Right lobe of liver (tissue), 6 donors: ENCODE data around the gene TECR. TPM values are rescaled to one million over a fixed set of nuclear protein-coding genes. Genes with fewer than 3 reads are reported as not detected.
A peak's percentile ranks its signal among the peaks of the same experiment; 100 is the strongest.

ENCODE experiments used
- ATAC-seq, 4 donors: fragments of 200-7000 bp; cut with Tn5 transposase; one replicate each; pipeline ENCODE4 v1.9.1; 2020; ENCODE audit warnings: mild to moderate bottlenecking in 4 of 4, moderate library complexity in 4 of 4
- DNase-seq, 3 donors: peaks; one replicate each; pipeline ENCODE4 v3.0.0-alpha.2; 2020
- H3K27ac ChIP-seq, 3 donors: fragments of 200-600 bp; one replicate each; pipeline ENCODE4 v1.8.0; 2022
- H3K27me3 ChIP-seq, 2 donors: fragments of 200-600 bp; one replicate each; pipeline ENCODE4 v1.8.0; 2022
- H3K36me3 ChIP-seq, 4 donors: fragments of 200-600 bp; sonication (generic) in 1 of 4; one replicate each; pipeline versions ENCODE4 v1.5.1 to v1.8.0; 2017 to 2022; ENCODE audit warnings: control low read depth in 1 of 4
- H3K4me1 ChIP-seq, 4 donors: fragments of 200-600 bp; sonication (generic) in 1 of 4; one replicate each; pipeline versions ENCODE4 v1.5.1 to v1.8.0; 2017 to 2022; ENCODE audit warnings: control low read depth in 1 of 4
- H3K4me3 ChIP-seq, 3 donors: fragments of 200-600 bp; one replicate each; pipeline ENCODE4 v1.8.0; 2022
- H3K9me3 ChIP-seq, 4 donors: fragments of 200-600 bp; sonication (generic) in 1 of 4; one replicate each; pipeline versions ENCODE4 v1.5.1 to v1.8.0; 2017 to 2022; ENCODE audit warnings: control low read depth in 1 of 4
- CTCF ChIP-seq, 4 donors: fragments of 200-600 bp in 3 of 4; fragments of 450-650 bp in 1 of 4; IDR thresholded peaks; one replicate each; pipeline versions ENCODE4 v1.5.1 to v1.8.0; 2016 to 2022; ENCODE audit warnings: antibody characterized with exemption in 4 of 4, mild to moderate bottlenecking in 2 of 4
- POLR2A ChIP-seq: fragments of 450-650 bp; IDR thresholded peaks from one replicate; pipeline ENCODE4 v1.6.1; 2017; ENCODE audit warnings: antibody characterized with exemption, mild to moderate bottlenecking
- WGBS: methylation state at CpG from one replicate; pipeline ENCODE4 v1.1.6; 2018; ENCODE audit warnings: low coverage, low lambda C conversion rate; ENCODE audit not compliant: insufficient coverage; ENCODE audit errors: missing lambda C conversion rate; 5-methylcytosine and 5-hydroxymethylcytosine counted together
- intact Hi-C, 2 donors: fragments of 100-400 bp; cut with DNase I; formaldehyde crosslinking; loops; one replicate each; pipeline versions ENCODE4 v1.11.2 to v1.14.1; 2022
- total RNA-seq, 6 experiments: library from RNA; depleted of rRNA in 2 of 6; stranded (reverse); fragments of >200 nt in 2 of 6; fragmentation: NEBNext Ultra II Directional in 3 of 6; extraction: Animal tissue kit (Norgen Biotek cat#: 25700) in 3 of 6; gene quantifications; one replicate each; pipeline versions ENCODE4 v1.1.0 to v1.2.4, GENCODE V29; 2016 to 2023
- donor health status: DM: no; HTN: yes; CAD: no.
- donor health status: DM: no; HTN: no; CAD: no.
- donor health status: DM: no; HTN: no; CAD: no.
- donor health status: DM: no; HTN: yes; CAD: no.
- donor health status: DM: no; HTN: yes; CAD: no.

Gene TECR
- total RNA-seq, 6 experiments from 2014 or later: 37.9 to 99.0 (median 77.0) TPM

DNA sequence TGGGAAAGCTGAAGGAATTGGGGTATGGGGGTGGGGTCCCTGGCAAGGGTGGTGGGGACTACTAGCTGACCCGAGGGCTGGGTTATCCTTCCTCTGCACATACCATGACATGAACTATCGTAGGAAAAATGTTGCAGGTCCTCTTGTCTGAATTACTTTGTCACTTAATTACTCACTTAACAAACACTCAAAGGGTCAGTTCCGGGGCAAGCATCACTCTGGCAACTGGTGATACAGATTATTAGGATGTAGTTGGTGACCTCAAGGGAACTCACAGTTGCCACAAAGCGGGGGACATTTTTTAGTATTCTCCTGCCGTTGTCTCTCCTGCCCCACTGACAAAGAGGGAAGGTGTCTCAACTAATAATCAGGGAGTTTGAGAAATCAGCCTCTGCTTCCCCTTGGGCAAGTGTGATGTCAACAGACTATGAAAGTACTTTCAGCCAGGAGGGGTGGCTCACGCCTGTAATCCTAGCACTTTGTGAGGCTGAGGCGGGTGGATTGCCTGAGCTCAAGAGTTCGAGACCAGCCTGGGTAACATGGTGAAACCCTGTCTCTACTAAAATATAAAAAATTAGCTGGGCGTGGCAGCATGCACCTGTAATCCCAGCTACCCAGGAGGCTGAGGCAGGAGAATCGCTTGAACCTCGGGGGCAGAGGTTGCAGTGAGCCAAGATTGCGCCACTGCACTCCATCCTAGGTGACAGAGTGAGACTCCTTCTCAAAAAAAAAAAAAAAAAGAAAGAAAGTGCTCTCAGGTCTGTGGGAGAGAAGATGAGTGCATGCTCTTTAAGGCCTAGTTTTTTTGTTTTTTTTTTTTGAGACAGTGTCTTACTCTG lies 21.5 kb upstream of the TECR start:
- peak in 1 of 4 donors; percentile 7 for ATAC-seq
- H3K27me3 ChIP-seq: no peaks in the 10 kb centered on the region
- peaks cover 0 to 33% (median 8%) of the 10 kb centered on the region in 4 donors for H3K4me1 ChIP-seq
- H3K27ac ChIP-seq: no peak overlapping the region
- DNase-seq: no peak
- H3K36me3 ChIP-seq: no peaks in the 10 kb centered on the region
- no peaks in the 10 kb centered on the region for H3K9me3 ChIP-seq
- no peak overlapping the region for H3K4me3 ChIP-seq
- no peak for TF ChIP-seq CTCF (IDR thresholded peaks at IDR 0.05)
- no peak for TF ChIP-seq POLR2A
- intact Hi-C loops: loop anchor here in 1 of 2 donors (10.0 kb wide), 1 partner anchor 47 kb away; no protein-coding TSS in a partner anchor
- WGBS: 39% methylated on average over 8 of the region's 12 CpGs

GRCh38 chr19:14510311-14511228 lies 18.8 kb upstream of the TECR start:
- Histone ChIP-seq H3K4me1 (peaks cover 0 to 56% (median 21%) of the 10 kb centered on the region in 4 donors), H3K36me3 (peaks cover 0 to 16% (median 7%) of the 10 kb centered on the region in 4 donors), H3K4me3 (no peak overlapping the region), H3K9me3 (no peaks in the 10 kb centered on the region), H3K27me3 (no peaks in the 10 kb centered on the region), H3K27ac (peak overlapping the region in 2 of 3 donors; percentile 47 to 73)
- WGBS: 24% methylated on average over 22 of the region's 22 CpGs
- TF ChIP-seq POLR2A: no peak
- no peak for TF ChIP-seq CTCF (IDR thresholded peaks at IDR 0.05)
- intact Hi-C loops: no loop called here
- DNase-seq: no peak
- ATAC-seq: peak; percentile 4 to 46 (median 36)

DNA sequence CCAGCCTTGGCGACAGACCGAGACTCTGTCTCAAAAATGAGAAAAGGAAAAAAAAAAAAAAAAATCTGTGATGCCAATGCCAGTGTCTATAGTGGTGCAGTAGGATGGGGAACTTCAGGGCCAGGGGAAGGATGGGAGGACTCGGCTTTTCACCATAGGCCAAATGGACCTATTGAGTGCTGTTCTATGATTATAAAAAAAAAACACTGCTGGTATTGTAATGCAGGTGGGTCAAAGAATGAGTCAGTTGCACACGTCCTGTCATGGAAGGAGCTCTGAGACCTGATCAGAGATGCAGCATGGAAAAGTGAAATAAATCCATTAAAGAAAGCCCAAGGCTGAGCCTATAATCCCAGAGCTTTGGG lies 18.2 kb upstream of the TECR start:
- DNase-seq (no peak), ATAC-seq (no peak)
- peaks cover 0 to 63% (median 22%) of the 10 kb centered on the region in 4 donors for H3K4me1 ChIP-seq
- no peaks in the 10 kb centered on the region for H3K27me3 ChIP-seq
- intact Hi-C loops: no loop called here
- peak overlapping the region in 1 of 3 donors; percentile 47 for H3K27ac ChIP-seq
- TF ChIP-seq CTCF (IDR thresholded peaks at IDR 0.05): no peak
- no peak for TF ChIP-seq POLR2A
- H3K4me3 ChIP-seq: no peak overlapping the region
- WGBS: 75% methylated on average over 4 of the region's 4 CpGs
- H3K36me3 ChIP-seq: peaks cover 0 to 22% (median 11%) of the 10 kb centered on the region in 4 donors
- H3K9me3 ChIP-seq: no peaks in the 10 kb centered on the region

DNA sequence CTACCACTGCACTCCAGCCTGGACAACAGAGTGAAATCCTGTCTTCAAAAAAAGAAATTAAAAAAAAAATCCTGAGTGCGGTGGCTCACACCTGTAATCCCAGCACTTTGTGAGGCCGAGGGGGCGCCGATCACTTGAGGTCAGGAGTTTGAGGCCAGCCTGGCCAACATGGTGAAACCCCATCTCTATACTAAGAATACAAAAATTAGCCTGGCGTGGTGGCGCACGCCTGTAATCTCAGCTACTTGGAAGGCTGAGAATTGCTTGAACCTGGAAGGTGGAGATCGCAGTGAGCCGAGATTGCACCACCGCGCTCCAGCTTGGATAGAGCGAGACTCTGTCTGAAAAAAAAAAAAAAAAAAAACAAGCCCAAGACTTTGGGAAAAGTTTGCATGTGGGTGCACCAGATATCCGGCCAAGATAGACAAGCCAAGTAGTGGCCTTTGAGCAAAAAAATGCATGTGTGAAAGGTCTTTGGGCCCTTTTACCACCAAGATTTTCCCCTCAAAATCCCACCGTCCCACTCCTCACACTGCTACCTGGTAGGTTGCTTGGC lies 16.9 kb upstream of the TECR start:
- intact Hi-C loops: no loop called here
- no peaks in the 10 kb centered on the region for H3K9me3 ChIP-seq

More for the DNA sequence above, 16.9 kb upstream of the TECR start:
- no peak for ATAC-seq
- 79% methylated on average over 13 of the region's 14 CpGs for WGBS
- H3K4me3 ChIP-seq: no peak overlapping the region
- peaks cover 0 to 65% (median 22%) of the 10 kb centered on the region in 4 donors for H3K4me1 ChIP-seq
- peak overlapping the region; percentile 12 to 100 (median 100) for H3K27ac ChIP-seq
- peaks cover 0 to 27% (median 15%) of the 10 kb centered on the region in 4 donors for H3K36me3 ChIP-seq
- DNase-seq: no peak
- TF ChIP-seq POLR2A (no peak), CTCF (IDR thresholded peaks at IDR 0.05) (no peak)
- no peaks in the 10 kb centered on the region for H3K27me3 ChIP-seq
